ENCODE results near the gene IFT25. TPM values are rescaled to one million over a fixed set of nuclear protein-coding genes. Genes with fewer than 3 reads are reported as not detected.
A peak's percentile ranks its signal among the peaks of the same experiment; 100 is the strongest.
"Not testable (repeated sequence)": the region's sequence is repeated elsewhere in the genome, so short reads cannot be mapped to it uniquely, and the experiment has no call there.

IFT25 gene
- 19.2 TPM for total RNA-seq

DNA sequence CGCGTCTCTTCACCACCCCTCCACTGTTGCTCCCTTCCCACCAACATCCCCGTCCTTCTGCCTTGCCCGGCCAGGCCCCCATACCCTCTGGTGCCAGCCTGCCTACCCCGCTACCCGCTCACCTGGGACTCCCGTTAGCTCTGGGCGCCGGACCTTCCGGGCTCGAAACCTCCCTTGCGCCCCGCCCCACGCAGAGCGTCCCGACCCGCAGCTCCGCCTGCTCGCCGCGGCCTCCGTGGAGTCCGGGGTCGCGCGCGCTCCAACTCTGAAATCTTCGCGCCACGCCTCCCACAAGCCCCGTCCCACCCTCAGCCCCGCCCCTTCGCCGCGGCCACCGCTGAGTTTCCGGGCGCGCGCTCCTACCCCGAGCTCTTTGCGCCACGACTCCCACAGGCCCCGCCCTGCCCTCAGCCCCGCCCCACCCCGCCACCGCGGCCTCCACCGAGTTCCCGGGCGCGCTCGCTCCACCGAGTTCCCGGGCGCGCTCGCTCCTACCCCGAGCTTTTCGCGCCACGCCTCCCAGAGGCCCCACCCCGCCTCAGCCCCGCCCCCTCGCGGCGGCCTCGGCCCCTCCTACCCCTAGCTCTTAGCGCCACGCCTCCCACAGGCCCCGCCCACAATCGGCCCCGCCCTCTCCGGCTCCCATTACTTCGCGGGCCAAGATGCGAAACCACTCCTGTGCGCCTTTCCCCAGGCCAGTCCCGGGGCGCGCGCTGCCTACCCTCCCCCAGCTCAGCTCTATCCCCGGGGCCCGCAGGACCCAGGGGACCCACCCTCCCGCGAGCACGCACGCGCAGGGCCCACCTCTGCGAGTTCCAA is at the start of gene IFT25:
IFT25 (minus strand) TSS at position 267 of the 819 bp plus-strand sequence. CDS start 5,617 bp downstream, outside the sequence.
- DNase-seq (ENCODE audit: low spot score in 2 of 2) (peak; percentile 95 to 97), FAIRE-seq (no peak)

DNA sequence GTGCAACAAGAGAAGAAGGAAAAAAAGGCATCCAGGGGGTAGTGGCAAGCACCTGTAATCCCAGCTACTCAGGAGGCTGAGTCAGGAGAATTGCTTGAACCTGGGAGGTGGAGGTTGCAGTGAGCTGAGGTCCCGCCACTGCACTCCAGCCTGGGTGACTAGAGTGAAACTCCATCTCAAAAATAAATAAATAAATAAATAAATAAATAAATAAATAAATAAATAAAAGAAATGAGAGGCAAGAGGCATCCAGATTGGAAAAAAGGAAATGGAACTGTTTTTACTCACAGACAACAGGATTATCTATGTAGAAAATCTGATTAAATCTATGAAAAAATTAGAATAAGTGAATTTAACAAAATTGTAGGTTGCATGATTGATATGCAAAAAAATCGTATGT is 49.0 kb upstream of the IFT25 start:
- not testable (repeated sequence) for DNase-seq (ENCODE audit: low spot score in 2 of 2); FAIRE-seq

DNA sequence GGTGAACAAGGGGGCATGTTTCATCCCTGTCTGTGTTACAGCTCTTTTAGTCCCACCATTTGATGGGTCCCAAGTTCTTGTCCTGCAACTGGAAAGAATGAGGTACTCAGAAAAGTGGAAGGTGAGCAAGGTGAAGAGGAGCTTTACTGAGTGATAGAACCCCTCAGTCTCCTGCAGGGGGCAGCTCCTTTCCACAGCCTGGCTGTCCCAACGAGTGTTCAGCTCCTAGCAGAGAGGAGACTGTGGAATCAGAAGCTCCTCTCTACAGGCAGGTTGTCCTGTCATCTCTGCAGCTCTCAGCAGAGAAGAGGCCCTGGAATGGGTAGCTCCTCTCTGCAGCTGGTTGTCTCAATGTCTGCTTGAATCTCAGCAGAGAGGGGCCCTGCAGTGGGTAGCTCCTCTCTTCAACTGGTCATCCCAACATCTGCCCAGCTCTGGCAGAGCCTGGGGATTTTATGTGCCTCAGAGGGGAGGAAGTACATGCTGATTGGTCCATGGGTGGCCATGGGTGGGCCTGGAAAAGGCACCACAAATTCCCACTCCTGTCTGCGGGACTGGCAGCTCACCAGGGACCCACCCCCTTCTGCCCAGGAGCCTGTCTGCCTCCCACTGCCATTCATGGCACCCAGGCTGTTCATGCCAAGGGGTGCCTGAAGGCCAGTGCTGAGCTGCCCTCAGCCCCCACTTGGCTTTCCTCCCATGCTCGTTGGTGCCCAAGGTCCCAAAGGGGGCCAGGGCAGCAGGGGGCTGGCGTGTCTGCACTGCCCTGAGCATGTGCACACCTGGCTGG is 46.8 kb upstream of the IFT25 start:
- DNase-seq (ENCODE audit: low spot score in 2 of 2) (no peak), FAIRE-seq (no peak)

DNA sequence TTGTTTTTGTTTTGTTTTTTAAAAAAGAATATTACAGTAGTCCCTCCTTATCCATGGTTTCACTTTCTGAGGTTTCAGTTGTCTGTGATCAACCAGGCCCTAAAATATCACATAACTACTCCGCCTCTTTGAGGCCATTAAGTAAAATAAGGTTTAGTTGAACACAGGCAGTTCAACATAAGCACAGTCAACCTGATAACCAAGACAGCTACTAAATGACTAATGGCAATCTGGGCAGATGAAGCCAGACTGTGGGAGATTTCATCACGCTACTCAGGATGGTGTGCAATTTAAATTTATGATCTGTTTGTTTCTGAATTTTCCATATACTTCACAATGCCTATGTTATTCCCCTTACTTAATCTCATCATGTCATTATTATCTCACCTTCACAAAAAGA is 42.4 kb upstream of the IFT25 start:
- DNase-seq (ENCODE audit: low spot score in 2 of 2) (no peak), FAIRE-seq (no peak)

DNA sequence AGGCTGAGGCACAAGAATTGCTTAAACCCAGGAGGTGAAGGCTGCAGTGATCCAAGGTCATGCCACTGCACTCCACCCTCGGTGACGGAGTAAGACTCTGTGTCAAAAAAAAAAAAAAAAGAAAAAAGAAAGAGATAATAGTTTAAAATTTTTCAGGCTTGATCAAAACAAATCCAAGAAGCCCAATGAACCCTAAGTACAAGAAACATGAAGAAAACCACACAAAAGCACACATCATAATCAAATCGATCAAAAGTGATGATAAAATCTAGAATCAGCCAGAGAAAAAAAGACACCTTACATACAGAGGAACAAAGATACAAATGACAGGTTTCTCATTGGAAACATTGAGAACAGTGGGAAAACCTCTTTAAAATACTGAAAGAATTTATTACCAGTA is 41.0 kb upstream of the IFT25 start:
- no peak for FAIRE-seq
- no peak for DNase-seq (ENCODE audit: low spot score in 2 of 2)

DNA sequence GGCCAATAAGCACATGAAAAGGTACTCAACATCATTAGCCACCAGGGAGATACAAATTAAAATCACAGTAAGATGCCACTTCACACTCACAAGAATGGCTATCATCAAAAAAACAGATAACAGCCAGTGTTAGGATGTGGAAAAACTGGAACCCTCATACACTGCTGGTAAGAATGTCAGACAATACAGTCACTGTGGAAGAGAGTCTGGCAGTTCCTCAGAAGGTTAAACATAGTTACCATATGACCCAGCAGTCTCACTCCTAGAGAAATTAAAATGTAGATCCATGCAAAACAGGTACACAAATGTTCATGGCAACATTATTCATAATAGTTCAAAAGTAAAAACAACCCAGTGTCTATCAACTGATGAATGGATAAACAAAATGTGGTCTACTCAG is 39.2 kb upstream of the IFT25 start:
- DNase-seq (ENCODE audit: low spot score in 2 of 2) (no peak), FAIRE-seq (no peak)

DNA sequence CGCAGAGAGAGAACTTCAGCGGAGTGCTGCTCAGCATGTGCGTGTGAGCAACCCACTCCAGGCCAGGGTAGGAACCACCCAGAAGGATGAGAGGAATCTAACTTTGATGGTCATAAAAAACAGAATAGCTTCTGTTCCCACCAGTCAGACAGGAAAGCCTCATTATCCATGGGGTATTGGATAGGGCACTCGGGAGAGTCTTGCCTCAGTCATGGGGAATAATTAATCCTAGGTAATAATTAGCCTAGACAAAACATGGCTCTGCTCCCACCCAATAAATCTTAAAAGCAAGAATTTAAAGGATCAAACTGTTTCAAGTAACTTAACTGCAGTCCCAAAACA is 37.2 kb upstream of the IFT25 start:
- DNase-seq (ENCODE audit: low spot score in 2 of 2): no peak

DNA sequence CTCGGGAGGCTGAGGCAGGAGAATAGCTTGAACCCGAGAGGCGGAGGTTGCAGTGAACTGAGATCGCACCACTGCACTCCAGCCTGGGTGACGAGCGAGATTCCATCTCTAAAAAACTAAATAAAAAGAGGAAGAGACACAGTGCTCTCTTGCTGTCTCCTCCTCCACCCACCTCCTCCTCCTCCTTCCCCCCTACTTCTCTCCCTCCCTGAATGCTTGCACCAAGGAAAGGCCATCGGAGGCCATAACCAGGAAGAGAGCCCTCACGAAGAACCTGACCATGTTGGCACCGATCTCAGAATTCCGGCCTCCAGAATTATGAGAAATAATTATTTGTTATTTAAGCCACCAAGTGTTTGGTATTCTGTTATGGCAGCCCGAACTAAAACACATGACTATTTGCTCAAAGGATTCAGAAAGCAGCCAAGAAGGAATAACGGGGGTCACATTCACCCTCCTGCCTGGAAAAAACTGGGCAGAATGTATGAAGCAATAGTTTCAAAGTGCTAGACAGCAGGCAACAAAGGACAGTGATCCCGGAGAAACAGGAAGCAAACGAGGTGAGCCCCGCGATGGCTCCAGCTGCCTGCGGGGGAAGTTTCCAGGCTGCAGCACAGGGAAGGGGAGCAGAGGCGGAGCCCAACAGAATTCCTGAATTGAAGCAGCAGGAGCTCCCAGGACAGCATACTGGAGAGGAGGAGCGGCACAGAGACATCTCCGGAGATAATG is 36.7 kb upstream of the IFT25 start:
- FAIRE-seq (no peak), DNase-seq (ENCODE audit: low spot score in 2 of 2) (peak in 1 of 2 donors; percentile 39)

More for the DNA sequence above, 37.2 kb upstream of the IFT25 start:
- FAIRE-seq: no peak

DNA sequence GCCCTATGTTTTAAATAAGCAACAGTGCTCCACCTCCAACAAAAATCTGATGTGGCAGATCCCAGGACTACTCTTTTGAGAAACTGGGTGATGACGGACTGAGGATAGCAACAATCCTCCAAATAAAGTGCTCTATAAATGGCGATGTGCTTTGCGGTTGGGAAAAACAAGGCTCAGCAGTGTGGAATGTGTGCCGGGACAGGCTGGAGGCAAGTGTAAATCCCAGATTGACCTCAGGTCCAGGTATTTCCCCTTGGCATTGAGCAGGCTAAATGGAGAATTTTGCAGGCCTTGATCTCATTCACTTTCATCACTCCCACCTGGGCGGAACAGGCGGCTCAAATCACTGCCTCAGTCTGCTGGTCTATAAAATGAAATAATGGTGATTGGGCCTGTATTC is 35.7 kb upstream of the IFT25 start:
- FAIRE-seq (no peak), DNase-seq (ENCODE audit: low spot score in 2 of 2) (no peak)

DNA sequence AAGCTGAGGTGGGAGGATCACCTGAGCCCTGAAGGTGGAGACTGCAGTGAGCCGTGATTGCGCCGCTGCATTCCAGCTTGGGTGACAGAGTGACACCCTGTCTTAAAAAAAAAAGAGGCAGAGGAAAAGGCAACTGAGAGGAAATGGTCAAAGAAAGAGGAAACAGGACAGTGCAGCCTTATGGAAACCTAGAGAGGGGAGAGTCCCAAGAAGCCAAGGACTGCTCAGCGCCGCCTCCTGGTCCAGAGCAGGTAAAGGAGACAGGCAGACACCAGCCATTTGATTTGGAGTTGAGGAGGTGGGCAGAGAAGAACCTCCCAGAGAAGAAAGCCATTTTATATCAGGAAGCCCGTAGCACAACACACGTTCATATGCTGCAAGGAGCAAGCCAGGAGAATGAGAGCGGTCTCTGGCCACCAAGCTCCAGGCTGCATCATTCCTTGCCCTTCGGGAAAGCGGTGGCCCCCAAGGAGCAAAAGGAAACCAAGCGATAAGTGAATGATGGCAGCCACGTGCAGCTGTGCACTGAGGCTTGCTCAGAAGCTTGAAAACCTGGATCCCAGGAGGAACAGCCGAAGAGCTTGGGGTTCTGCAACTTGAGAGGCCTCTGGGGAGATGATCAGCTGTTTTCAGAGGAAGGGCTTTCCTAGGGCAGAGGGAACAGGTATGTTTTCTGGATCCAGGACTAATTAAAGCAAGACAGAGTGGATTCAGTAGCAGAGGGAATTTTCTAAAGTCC is 34.4 kb upstream of the IFT25 start:
- DNase-seq (ENCODE audit: low spot score in 2 of 2) (no peak), FAIRE-seq (no peak)

DNA sequence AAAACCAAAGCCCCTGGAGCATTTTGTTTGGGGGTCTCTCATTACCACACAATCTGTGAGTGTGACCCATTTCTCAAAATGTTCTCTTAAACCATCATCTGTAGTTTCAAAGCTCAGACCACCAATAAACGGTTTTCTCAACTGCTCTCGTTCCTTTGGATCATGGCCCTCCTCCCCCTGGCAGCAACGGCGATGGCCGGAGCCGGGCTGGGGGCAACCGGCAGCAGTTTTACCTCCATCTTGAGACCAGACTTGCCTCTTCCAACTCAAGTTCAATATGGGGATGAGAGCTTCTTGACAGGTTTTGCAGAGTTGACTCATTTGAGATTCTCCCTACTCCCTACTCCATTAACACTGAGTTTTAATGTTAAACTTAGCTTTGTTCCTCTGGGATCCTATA is 30.4 kb upstream of the IFT25 start:
- DNase-seq (ENCODE audit: low spot score in 2 of 2) (no peak), FAIRE-seq (no peak)

DNA sequence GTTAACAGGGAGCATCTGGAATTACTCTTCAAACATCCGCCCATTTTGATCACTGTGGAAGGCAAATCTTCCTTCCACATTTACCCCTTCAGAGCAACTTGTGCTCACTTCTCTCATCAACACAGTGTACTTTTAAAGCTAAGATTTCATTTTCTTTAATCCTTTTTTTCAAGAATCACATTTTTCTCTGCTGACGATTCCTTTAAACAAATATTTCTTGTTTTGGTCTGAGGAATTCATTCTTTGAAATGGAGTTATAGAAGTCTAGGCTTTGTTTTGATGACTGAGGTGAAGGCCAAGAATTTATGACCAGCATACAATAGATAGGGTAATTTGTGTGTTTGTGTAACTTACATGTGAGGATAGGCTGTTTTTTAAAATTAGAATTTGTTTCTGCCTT is 26.2 kb upstream of the IFT25 start:
- FAIRE-seq: no peak
- DNase-seq (ENCODE audit: low spot score in 2 of 2): no peak

DNA sequence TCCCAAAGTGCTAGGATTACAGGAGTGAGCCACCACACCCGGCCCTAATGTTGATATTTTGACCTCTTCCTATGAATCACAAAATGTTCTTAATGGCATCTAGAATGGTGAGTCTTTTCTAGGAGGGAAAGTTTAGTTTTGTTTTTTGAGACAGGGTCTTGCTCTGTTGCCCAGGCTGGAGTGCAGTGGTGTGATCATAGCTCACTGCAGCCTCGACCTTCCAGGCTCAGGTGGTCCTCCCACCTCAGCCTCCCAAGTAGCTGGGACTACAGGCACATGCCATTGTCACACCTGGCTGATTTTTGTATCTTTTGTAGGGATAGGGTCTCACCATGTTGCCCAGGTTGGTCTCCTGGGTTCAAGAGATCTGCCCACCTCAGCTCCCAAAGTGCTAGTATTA is 23.8 kb upstream of the IFT25 start:
- FAIRE-seq; DNase-seq (ENCODE audit: low spot score in 2 of 2): not testable (repeated sequence)

DNA sequence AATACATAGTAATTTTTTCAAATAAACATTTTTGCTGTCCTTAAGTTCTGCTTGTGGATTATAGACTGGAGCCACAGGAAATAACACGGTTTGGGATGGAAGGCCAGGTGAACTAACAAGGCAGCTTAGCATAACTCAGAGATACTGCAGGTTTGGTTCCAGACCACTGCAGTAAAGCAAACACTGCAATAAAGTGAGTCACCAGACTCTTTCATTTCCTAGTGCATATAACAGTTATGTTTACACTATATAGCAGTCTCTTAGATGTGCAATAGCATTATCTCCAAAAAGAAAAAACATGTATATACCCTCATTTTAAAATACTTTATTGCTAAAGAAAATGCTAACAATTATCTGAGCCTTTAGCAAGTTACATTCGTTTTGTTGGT is 22.6 kb upstream of the IFT25 start:
- no peak for DNase-seq (ENCODE audit: low spot score in 2 of 2)

DNA sequence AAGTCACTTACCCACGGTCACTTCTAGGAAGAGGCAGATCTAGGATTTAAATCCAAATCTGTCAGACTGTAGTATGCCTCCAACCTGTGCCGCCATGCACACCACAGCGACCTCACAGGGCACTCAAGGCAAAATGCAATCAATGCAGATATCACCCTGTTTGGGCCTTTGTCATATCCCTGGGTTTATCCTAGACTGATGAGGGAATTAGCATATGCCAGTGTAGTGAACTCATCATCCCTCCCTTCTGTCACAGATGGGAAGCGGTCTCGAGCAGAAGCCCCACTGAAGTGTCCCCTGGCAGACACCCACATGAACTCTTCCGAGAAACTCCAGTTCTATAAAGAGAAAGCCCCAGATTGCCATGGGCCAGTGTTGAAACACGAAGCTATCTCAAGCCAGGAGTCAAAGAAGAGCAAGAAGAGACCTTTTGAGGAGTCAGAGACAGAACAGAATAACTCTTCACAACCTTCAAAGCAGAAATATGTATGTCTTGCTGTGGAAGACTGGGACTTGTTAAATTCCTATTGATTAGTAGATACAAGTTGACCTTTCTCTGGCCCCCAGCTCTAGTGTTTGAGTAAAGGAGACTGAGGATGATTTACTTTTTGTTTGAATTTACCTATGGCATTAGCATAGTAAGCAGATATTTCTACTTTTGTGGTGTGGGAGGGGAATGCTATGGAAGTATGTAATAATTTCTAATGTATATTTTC is 22.1 kb upstream of the IFT25 start:
- FAIRE-seq (no peak), DNase-seq (ENCODE audit: low spot score in 2 of 2) (no peak)

More for the DNA sequence above, 22.6 kb upstream of the IFT25 start:
- no peak for FAIRE-seq

DNA sequence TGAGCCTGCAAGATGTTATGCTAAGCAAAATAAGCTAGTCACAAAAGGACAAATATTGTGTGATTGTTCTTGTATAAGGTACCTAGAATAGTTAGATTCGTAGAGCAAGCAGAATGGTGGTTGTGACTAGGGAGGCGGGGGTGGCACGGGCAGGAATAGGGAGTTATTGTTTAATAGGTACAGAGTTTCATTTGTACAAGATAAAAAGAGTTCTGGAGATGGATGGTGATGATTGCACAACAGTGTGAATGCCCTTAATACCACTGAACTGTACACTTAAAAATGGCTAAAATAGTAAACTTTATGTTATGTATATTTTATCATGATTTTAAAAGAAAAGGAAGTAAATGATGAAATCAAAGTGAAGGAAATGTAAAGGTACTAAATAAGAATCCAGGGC is 21.3 kb upstream of the IFT25 start:
- FAIRE-seq (no peak), DNase-seq (ENCODE audit: low spot score in 2 of 2) (no peak)

DNA sequence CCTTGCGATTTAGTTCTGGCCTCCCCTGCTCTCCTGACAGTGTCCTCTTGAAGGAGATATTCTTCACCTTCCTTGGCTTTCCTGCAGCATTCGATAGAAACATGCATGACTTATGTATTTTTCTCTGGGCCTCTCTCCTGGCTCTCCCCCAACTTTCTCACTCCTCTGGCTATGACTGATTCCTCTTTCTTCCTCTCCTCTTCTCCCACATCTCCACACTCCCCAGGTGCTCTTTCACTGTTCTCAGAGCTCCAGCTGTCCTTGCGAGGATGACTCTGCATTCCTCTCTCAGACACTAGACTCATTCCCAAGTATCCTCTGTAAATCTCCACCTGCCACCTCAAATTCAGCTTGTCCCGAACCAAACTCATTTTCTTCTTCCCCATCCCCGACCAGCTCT is 18.6 kb upstream of the IFT25 start:
- DNase-seq (ENCODE audit: low spot score in 2 of 2): no peak
- no peak for FAIRE-seq

DNA sequence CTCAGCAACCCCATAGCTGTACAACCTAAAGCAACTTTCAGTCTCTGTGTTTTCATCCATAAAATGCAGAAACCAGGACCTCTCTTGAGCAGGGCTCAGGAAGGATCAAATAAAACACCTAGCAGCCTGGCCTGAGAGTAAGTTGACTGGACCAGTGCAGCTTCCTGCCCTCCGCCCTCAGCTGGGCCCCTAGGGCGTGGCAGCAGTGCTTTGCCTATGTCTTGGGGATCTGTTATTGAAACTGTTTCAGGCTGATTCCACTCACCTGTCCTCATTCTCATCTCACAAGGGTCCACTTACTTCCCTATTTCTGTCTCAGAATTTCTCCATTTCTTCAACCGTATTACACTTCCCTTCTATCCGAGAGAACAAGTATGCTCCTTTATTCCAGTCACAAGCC is 18.0 kb upstream of the IFT25 start:
- DNase-seq (ENCODE audit: low spot score in 2 of 2): no peak
- no peak for FAIRE-seq

DNA sequence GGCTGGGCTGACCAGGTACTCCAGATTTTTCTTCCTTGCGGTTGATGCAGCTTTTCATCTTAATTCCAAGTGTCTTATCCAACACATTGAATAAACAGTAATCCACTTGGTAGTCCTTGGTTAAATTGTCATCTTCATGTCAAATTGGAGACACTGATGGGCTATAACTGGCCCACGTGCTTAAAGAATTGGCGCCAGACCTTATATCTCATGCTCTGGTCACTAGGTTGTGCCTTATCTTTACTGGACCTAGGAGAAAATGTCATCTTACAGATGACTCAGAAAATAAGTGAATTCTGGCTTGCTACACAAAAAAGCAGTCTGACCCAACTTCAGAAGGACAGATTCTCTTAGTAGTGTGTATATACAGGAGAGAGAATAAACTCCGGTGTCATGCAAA is 16.9 kb upstream of the IFT25 start:
- DNase-seq (ENCODE audit: low spot score in 2 of 2) (no peak), FAIRE-seq (no peak)

Measured in frontal cortex (tissue), 4 donors.